GM19328 (cell line): ENCODE results near the gene KCNG4.
"Not testable (repeated sequence)": the region's sequence is repeated elsewhere in the genome, so short reads cannot be mapped to it uniquely, and the experiment has no call there.

Experiments used
- ATAC-seq: cut with Tn5 transposase; IDR thresholded peaks from one replicate; pipeline ENCODE4 v1.9.1; 2021; ENCODE audit warnings: mild to moderate bottlenecking, moderate library complexity; ENCODE audit not compliant: unreplicated experiment

Gene KCNG4

GRCh38 chr16:84237994-84238750 lies 1.6 kb downstream of the KCNG4 start:
- no peak for ATAC-seq

DNA sequence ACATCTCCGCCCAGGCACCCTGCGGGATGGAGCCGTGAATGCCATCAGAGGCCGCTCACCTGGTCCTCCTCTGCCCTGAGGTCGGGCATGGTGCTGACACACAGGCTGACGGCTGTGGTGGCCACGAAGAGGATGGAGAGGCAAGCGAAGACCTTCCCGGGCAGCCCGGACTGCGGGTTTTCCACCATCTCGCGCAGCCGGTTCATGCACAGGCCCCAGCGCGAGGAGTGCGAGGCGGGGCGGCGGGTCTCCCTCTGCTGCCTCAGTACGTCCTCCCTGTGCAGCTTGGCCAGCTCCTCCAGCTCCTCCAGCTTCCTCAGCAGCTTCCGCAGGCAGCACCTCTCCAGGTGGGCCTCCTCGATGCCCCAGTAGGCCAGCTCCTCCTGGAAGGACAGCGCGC lies 3.1 kb downstream of the KCNG4 start:
- ATAC-seq = no peak

DNA sequence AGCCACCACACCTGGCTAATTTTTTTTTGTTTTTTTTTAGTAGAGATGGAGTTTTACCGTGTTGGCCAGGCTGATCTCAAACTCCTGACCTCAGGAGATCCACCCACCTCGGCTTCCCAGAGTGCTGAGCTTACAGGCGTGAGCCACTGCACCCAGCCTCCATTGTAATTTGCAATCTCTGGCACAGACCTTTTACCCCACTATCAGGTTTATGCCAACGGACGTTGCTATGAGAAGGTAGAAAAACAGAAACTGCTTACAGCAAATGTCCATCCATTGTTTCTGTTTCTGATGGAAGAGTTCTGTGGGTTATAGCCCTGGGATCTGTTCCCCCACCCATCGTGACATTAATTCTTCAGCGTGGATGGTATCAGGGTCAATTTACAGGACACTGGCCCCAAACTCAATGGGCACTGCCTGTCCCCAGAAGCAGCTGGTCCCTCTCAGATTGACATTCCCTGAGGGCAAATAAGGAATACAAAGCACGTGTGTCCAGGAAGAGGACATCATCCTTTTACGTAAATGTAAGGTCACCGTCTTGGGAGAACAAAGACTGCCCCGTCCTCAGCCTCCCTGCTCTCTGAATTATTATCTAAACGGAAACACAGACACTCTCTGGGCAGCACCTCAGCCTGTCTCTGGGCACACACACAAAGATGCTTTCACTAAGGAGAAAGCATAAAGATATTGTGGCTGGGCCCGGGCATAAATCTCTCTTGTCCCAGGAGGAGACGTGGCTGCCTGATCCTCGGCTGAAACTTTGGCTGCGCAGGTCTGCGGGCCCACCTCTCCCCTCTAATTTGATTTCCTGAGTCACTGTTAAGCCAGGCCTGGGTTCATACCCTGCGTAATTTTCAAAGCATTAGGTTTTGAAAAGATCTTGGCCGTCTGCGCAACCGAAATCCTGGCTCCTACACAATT lies 5.2 kb downstream of the KCNG4 start:
- no peak for ATAC-seq

- no peak for ATAC-seq
Observed at GRCh38 chr16:84233748-84234147, 6.1 kb downstream of the KCNG4 start.

DNA sequence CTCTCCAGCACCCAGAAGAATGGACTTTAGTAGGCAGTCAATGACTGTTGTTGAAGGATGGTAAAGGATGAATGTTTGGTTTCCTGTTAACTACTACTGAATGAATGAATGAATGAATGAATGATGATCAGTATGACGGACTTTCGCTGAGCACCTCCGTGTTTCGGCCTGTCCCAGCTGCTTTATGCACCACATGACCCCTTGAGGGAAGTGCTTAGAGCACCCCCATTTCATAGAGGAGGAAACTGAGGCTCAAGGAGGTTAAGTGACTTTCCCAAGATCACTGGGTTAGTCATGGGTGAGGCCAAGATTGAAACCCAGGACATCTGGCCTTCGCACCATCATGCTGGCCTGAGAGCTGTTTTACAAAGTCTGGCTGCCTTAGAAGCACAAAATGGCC lies 6.8 kb downstream of the KCNG4 start:
- no peak for ATAC-seq

DNA sequence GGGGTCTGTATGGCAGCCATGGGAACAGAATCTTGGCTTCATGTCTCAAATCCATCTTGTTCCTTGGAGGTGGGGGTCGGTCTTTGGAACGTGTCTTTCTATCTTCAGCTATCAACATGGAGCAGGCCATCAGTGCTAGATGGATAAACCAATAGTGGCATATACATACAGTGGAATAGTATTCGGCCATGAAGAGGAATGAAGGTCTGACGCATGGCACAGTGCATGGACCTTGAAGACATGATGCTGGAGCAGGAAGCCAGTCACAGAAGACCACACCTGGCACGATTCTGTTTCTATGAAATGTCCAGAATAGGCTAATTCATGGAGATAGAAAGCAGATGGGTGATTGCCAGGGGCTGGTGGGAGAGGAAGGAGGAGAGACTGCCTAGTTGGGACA lies 7.8 kb downstream of the KCNG4 start:
- no peak for ATAC-seq

GRCh38 chr16:84229471-84229870 lies 10.3 kb downstream of the KCNG4 start:
- ATAC-seq = no peak

GRCh38 chr16:84228256-84228838 lies 11.5 kb downstream of the KCNG4 start:
- no peak for ATAC-seq

DNA sequence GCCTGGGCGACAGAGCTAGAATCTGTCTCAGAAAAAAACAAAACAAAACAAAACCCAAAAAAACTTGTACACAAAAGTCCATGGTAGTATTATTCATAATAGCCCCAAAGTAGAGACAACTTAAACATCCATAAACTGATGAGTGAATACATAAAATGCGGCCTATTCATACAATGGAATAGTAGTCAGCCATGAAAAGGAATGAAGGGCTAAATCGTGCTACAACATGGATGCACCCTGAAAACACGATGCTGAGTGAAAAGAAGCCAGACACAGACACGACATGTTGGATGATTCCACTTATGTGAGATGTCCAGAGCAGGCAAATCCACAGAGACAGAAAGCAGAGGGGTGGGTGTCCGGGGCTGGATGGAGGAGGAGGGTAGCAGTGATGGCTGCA lies 12.3 kb downstream of the KCNG4 start:
- ATAC-seq = no peak

- no peak for ATAC-seq
Observed at GRCh38 chr16:84226026-84226425, 13.8 kb downstream of the KCNG4 start.

GRCh38 chr16:84225571-84225970 lies 14.2 kb downstream of the KCNG4 start:
- no peak for ATAC-seq

GRCh38 chr16:84225126-84225525 lies 14.7 kb downstream of the KCNG4 start:
- no peak for ATAC-seq

- ATAC-seq = no peak
Observed at GRCh38 chr16:84224554-84224953, 15.3 kb downstream of the KCNG4 start.

GRCh38 chr16:84223456-84223855 lies 16.4 kb downstream of the KCNG4 start:
- no peak for ATAC-seq

DNA sequence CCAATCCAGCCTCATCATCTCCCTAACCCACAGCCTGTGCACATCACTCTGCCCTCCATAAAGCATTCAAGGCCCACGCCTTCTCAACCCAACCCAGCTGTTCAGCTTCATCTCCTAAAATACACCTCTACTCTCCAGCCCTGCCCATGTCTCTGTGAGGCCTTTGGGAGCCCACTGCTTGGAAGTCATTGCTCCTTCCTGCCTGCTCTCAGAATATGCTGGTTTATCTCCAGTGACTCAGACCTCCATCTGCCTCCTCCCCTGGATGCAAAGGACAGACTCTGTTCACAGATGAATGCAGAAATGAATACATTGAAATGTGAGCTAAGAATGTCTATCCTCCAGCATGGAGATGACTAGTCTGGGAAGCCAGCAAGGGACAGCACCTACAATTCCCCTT lies 19.0 kb downstream of the KCNG4 start:
- no peak for ATAC-seq

DNA sequence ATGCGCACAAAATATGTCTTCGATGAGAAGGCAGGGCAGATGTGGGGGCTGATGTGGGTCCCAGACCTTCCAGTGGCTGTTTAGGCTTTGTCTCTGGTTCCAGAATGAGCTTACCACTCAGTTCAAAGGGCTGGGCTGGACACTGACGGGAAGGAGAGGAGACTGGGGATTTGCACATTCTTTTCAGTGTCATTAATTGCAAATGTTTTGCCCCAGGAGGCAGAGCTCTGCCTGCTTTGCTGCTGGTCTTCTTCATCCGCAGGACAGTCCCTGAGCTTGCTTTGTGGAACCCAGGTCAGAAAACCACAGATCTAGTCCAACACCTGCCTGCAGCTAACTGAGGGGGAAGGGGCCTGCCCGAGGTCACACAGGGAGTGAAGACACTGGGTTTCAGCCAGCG lies 20.9 kb downstream of the KCNG4 start:
- ATAC-seq = no peak

GRCh38 chr16:84218176-84218823 lies 21.5 kb downstream of the KCNG4 start:
- no peak for ATAC-seq

GRCh38 chr16:84216144-84216543 lies 23.7 kb downstream of the KCNG4 start:
- not testable (repeated sequence) for ATAC-seq

GRCh38 chr16:84215531-84215930 lies 24.3 kb downstream of the KCNG4 start:
- no peak for ATAC-seq

DNA sequence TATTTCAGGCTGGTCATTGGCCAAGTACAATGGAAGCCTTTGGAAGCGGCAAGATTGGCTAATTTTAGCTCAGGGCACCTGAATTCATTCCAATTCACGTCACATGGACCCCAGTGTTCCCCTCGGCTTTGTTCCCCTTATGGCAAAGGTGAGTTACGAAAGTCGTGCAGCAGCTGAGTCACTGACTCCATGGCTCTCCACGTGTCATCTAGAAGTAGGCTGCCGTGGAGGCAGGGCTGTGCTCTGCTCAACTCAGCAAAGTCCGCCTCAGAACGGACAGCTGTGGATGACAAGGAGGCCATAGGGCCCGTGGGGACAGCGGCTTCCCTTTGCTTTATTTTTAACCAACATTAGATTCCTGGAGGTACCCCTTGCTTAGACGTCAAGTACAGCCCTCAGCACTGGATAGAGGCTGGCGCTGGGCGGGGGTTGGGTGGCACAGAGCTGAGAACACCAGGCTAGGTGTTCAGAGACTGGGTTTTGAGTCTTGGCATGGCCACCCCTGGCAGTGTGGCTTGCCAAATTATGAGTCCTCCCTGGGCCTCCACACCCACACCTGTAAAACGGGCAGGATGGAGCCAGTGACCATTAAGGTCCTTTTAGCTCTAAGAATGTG lies 25.3 kb downstream of the KCNG4 start:
- no peak for ATAC-seq

GRCh38 chr16:84212631-84213030 lies 27.2 kb downstream of the KCNG4 start:
- ATAC-seq = no peak
